Measurements from ENCODE around the gene C1S.
"Not testable (repeated sequence)": the region's sequence is repeated elsewhere in the genome, so short reads cannot be mapped to it uniquely, and the experiment has no call there.

The C1S gene

DNA sequence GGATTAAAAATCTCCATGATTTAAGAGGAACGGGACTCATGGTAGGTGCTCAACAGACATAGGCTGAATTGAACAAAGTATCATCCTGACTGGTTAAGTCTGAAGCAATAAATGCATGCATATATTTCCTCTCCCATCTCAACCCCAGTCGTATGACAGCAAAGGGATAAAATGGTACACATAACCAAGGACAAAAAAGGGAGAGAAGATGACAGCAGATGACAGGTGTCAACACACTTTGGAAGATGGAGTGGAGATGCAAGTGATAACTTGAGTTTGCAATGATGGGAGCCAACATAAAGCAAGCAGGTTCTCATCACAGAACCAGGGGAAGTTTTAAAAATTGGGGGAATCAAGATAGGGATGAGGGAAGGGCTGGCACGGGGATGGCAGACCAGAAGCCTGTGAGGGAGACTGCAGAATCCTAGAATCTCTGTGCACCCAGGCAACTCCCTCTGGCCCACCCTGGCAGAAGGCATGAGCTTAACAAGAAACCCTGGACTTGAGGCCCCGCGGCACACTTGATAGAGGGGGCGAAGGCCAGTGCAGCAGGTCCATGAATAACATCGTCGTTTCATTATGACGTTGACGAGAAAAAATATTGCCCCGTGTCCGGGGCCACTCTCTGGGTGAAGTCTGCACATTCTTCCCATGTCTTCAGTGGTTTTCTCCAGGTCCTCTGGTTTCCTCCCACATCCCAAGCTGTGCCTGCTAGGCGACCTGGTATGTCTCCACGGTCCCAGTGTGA, 43.5 kb downstream of the C1S start:
- DNase-seq (ENCODE audit: low spot score), result no peak

DNA sequence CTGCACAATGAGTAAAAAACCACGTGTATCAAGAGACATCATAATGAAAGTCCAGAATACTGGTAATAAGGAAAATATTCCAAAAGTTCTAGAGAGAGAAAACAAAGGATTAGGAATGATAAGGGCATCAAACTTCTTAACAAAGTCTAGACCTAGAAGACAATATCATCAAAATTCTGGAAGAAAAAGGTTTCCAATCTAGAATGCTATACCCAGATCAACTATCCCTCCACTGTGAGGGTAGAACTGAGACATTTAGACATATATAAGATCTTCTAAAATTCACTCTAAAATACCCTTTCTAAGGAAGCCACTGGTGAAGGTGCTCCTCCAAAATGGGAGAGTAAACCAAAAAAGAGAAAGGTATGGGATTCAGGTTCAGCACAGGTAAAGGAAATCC, 45.6 kb downstream of the C1S start:
- DNase-seq (ENCODE audit: low spot score), result no peak

DNA sequence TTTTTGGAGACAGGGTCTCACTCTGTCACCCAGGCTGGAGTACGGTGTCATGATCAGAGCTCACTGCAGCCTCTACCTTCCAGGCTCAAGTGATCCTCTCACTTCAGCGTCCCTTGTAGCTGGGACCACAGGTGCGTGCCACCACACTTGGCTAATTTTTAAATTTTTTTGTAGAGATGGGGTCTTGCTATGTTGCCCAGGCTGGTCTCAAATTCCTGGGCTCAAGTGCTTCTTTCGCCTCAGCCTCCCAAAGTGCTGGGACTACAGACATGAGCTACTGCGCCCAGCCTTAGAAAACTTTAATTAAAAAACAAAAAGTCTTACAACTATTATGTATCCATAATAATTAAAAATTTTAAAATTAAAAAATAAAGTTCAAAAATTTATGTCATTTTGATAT, 46.7 kb downstream of the C1S start:
- DNase-seq (ENCODE audit: low spot score), result not testable (repeated sequence)

DNA sequence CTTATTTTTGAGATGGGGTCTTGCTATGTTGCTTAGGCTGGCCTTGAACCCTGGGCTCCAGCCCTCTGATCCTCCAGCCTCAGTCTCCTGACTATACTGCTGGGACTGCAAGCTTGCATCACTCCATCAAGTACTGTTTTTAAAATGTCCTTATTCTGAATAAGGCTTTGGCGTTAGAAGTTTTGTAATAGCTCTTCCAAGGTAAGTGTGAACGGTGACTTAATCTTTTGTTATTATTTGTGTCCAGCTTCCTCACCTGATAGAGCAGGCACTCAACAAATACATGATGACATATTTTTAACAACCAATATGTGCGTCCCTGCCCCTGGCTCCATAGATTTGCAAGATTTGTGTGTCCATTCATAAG, 47.1 kb downstream of the C1S start:
- no peak for DNase-seq (ENCODE audit: low spot score)

DNA sequence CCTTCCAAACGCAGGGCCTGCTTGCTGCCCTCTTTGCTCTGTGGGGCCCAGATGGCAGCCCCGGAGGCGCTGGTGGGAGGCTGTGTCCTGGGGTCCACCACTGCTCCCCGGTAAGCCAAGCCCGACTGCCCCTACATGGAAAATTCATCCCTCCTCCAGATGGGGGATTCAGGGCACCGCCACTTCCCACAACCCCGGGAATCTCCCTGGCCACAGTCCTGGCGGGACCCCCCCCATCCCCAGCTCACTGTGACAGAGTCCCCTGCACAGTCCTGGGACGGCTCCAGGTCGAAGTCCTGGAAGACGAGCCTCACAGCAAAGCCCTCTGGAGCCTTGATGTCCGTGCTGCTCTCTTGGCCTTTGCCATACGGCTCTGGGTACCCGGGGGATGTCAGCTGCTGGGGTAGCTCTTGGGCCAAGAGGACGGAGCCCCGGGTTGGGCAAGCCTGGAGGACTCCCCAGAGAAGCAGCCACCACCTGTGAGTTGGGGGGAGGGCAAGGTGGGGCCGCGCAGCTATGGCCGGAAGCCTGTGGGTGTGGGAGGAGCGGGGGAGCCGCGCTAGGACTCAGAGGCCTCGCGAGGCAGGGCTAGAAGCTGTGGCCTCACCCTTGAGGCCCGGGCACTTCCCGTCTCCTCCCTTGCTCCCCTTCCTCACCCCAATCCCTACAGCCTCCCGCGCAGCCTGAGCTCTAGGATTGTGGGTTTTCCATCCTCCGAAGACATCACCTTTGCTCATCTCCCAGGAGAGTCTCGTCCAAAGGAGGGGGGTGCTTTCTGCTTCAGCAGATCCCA, 47.7 kb downstream of the C1S start:
- peak; percentile 20 for DNase-seq (ENCODE audit: low spot score)

DNA sequence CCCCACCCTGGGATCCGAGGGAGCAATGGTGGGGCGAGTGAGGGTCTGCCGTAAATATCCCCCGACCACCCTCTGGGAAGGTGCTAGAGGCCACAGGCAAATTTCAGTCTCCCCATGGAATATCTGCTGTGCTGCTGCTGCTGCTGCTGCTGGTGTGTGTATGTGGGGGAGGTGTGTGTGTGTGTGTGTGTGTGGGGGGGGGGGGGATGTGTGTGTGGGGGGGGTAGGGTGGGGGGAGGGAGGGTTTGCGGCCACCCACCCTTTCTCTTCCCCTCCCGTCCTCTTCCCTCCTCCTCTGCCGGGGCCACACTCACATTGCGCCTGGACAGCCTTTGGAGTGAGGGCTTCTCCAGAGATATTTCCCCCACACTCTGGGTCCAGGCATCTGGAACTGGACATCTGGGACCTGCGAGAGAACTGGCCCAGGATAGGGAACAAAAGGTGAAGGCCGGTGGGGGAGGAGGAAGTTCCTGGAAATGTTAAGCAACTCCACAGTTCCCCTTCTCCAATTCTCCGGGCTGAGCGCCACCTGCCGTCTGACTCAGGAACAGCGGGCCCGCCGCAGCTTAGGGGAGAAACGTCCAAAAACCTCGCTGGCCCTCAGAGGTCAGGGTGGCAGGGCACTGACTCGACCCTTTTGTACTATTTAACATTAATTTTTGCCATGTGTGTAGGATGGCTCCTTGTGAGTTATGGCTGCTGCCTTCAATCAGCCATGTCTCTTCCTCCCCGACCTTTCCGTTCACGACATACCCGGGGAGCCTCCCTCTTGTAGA, 48.5 kb downstream of the C1S start, which contains the start of gene C1RL:
TSS of gene C1RL (minus strand) at position 419 of the 776 bp plus-strand sequence. CDS start at position 385, 34 bp downstream.
- DNase-seq (ENCODE audit: low spot score), result peak; percentile 76

DNA sequence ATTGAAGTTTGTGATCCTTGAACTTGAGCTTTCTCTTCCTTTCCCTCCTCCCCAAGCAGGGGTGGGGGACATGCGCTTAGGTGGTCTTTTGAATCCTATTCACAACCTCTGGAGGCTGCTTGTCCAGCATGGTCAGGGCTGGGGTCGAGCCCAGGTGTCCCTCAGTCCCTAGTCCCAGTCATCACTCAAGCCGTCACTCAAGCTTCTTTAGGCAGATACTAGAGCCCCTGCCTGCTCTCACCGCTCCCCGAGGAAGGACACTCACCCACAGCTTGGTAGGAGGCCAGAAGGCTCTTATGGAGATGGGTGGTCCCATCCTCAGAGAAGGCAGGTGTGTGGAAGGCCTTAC, 49.0 kb downstream of the C1S start:
- no peak for DNase-seq (ENCODE audit: low spot score)

DNA sequence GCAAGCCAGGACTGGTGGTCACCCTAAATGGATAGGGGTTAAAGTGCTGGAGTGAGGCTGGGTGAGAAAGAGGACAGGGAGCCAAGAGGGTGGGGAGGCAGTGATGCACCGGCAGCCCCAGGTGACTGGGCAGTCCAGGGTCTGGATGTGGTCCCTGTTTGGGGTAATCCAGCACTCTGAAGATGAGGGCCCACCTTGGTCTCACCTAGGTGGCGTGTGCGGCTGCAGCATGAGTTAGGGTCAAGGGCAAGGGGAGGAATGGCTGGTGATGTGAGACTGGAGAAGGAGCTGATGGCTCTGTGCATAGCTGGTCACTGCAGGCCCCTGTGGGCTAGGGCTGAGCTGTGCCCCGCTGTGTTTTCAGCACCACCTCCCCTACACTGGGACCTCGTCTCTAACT, 50.1 kb downstream of the C1S start:
- DNase-seq (ENCODE audit: low spot score), result no peak

DNA sequence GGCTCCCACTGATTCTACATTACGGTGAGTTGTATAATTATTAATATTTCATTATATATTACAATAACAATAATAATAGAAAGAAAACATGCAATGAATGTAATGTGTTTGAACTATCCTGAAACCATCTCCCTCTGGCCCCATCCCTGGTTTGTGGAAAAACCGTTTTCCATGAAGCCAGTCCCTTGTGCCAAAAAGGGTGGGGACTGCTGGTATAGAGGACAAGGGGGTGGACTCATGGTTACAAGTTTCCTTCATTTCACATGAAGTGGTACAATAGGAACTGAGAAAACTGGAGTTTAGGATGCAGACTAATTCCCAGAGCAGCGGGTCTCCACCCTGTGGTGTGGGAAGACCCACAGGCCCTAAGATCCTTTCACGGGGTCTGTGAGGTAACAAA, 51.5 kb downstream of the C1S start:
- no peak for DNase-seq (ENCODE audit: low spot score)

DNA sequence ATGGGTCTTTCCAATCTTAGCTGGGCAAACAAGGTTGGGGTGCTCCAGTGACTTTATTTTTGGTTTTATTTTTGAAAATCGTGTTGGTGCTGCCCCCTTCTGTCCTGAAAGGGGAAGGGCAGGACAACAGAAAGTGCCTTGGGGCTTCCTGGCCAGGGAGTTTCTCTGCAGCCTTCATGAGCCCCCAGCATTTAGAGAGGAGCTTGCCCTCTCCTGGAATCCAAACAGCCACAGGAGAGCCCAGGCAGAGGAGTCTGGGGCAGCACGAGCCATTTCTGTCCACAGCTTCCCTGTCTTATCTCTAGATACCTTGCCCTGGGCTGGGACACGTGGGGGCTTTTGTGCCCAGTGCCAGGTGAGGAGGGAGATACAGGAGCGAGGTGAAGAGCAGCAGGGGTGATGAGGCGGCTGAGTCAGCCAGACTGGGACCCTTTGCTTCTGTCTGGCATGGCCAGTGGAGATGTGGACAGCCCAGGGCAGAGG, 52.9 kb downstream of the C1S start:
- peak; percentile 58 for DNase-seq (ENCODE audit: low spot score)

DNA sequence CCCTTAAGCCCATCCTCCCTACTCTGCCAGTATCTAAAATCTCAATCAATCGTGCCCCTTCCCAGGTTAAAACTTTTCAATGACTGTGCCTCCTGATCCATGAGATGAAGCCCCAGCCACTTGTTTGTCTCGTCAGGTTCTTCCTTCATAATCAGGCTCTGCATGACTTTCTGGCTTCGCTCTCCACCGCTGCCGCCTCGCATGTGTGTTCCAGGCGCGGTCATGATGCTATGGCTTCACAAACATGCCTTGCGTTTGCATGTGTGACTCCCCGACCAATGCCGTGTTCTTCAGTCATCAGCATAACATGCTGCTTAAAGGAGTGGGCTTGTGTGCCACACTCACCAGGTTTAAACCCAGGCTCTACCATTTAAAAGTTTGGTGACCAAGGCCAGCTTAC, 53.5 kb downstream of the C1S start:
- DNase-seq (ENCODE audit: low spot score), result no peak

DNA sequence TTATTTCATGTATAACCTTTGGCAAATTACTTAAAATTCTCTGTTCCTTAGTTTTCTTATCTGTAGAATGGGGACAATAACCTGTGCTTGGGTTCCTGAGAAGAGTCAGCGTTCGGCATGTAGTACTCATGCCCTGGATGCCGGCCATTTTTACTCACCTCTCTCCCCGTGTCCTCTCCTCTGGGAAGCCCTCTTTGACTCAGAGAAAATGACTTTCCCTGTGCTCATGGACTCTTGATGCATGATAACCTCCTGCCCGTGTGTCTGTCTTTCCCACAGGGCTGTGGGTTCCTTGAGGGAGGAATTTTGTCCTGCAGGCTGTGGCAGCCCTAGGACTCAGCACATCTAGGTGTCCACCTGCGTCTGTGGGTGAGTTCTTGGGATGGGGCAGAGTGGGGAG, 54.3 kb downstream of the C1S start:
- no peak for DNase-seq (ENCODE audit: low spot score)

DNA sequence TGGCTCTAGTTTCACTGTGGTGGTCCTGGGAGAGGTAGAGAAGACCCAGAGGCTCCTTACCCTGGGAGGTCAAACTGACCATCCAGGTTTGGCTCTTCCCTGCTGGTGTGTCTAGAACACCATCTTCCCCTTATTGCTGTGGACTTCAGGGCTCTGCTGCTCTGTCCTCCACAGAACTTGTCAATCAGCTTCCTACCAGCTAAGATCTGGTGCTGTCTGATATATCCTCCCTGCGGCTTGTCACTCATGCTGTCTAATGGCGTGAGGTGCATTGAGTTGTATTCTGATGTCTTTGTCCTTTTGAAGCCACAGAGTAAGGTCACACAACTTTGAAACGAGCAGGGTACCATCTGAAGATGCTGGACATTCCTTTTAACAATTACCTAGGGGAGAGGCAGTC, 55.7 kb downstream of the C1S start:
- no peak for DNase-seq (ENCODE audit: low spot score)

DNA sequence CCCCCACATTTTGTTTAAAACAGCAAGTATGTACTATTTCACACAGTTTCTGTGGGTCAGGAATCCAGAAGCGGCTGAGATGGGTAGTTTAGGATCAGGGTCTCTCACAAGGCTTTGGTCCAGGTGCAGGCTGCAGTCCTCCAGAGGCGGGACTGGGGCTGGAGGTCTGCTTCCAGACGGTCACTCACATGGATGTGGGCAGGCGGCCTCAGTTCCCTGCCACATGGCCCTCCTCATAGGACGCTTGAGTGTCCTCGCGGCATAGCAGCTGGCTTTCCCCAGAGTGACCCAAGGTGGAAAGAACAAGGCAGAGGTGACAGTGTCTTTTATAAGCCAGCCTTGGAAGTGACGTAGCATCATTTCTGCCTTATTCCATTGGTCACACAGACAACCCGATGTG, 56.4 kb downstream of the C1S start:
- DNase-seq (ENCODE audit: low spot score), result no peak

DNA sequence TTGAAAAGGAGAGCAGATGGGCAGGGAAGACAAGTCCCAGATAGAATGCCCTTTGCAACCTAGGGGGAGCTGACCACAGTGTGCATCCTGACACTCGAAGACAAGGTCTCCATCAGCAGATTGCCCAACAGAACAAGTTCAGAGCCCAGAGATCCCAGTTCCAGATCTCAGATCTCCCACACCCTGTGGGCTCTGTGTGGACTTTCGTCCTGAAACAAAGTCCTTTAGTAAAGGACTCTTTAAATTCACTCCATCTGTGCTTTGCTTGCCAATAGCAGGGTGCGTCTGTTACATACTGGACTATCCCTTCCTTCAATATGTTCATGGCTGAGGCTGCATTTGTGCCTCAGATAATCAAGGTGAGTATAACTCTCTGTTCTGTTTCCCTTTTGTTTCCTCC, 57.2 kb downstream of the C1S start:
- DNase-seq (ENCODE audit: low spot score), result no peak

DNA sequence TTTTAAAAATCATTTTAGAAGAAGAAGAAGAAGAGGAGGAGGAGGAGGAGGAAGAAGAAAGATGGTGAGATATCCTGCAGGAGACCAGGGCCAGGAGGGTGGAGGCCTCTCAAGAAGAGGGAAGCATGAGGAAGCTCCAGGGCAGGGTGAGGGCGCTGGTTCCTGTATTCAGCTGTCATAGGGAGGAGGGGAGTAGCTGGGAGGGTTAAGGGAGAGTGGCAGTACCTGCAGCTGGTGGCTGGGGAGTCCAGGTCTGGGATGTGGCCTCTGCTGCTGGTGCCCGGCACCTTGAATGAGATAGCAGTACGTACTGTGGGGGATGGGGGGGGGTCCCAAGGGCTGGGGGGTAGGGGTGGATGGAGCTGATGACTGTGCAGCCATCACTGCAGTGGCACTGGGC, 58.4 kb downstream of the C1S start:
- DNase-seq (ENCODE audit: low spot score), result no peak

DNA sequence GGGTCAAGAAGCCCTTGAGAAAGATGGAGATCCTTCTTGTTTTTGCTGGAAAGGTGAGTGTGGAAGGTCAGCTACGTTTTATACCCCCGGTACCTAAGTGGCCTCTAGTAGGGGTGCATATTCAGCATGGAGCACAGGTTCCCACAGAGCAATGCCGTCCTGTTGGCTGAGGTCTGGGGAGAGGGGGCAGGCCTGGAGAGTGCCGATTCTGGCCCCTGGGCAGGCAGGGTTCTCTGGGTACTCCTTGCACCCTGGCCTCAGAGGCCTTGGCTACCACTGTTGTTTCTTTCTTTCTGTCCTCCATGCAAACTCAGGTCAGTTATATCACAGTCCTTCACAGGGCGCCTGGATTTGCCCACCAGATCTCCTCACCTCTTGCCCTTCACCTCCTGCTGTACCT, 59.6 kb downstream of the C1S start:
- DNase-seq (ENCODE audit: low spot score), result no peak
